OCI-LY1 (cell line): Measurements from ENCODE around the gene RHBDL3.

Source experiments
- EZH2 ChIP-seq: fragments of 200-600 bp; sonication (generic), shearing (Covaris generic); IDR thresholded peaks from 2 replicates; pipeline ENCODE4 v1.8.0; 2017; ENCODE audit warnings: borderline replicate concordance, mixed run types, mild to moderate bottlenecking, antibody characterized with exemption, low read length, moderate library complexity, mixed read lengths
- TF ChIP-seq, protein P1 (sequence below): fragments of 200-600 bp; sonication (generic), shearing (Covaris generic); IDR thresholded peaks from 2 replicates; pipeline ENCODE4 v1.5.1; 2017; ENCODE audit warnings: mild to moderate bottlenecking, antibody characterized with exemption, low read length, moderate library complexity, mixed read lengths

DNA sequence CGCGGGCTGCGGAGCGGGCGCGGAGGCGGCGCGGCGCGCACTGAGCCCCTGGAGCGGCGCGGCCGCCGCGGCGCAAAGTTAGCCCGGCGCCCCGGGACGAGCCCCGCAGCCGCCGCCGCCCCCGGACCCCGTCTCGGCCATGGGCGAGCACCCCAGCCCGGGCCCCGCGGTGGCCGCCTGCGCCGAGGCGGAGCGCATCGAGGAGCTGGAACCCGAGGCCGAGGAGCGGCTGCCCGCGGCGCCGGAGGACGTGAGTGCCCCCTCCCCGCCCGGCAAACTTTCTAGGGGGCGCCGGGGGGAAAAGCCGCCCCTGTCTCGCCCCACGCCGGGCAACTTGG lies 388 bp downstream of the RHBDL3 start:
- TF ChIP-seq, protein P1, sequence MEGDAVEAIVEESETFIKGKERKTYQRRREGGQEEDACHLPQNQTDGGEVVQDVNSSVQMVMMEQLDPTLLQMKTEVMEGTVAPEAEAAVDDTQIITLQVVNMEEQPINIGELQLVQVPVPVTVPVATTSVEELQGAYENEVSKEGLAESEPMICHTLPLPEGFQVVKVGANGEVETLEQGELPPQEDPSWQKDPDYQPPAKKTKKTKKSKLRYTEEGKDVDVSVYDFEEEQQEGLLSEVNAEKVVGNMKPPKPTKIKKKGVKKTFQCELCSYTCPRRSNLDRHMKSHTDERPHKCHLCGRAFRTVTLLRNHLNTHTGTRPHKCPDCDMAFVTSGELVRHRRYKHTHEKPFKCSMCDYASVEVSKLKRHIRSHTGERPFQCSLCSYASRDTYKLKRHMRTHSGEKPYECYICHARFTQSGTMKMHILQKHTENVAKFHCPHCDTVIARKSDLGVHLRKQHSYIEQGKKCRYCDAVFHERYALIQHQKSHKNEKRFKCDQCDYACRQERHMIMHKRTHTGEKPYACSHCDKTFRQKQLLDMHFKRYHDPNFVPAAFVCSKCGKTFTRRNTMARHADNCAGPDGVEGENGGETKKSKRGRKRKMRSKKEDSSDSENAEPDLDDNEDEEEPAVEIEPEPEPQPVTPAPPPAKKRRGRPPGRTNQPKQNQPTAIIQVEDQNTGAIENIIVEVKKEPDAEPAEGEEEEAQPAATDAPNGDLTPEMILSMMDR = no peak
- no peak for TF ChIP-seq EZH2
